Measurements from ENCODE around the gene FAM186B.

Gene FAM186B

GRCh38 chr12:49623142-49623904 lies 17.9 kb upstream of the FAM186B start, which contains the start of gene PRPF40B (continued):
- TF ChIP-seq ZNF704 (tag by site-specific recombination; IDR thresholded peaks at IDR 0.05) (no peak), ZNF639 (tag by site-specific recombination; IDR thresholded peaks at IDR 0.05) (peak; percentile 4; the same call in 1 of the 2 replicates), ZNF76 (tag by site-specific recombination; IDR thresholded peaks at IDR 0.05; ENCODE audit: borderline replicate concordance, low read depth) (peak; percentile 16; the same call in 1 of the 2 replicates), ZNF174 (tag by site-specific recombination; IDR thresholded peaks at IDR 0.05) (no peak), ZNF433 (tag by site-specific recombination; IDR thresholded peaks at IDR 0.05; ENCODE audit: low read depth) (no peak), ZNF274 (IDR thresholded peaks at IDR 0.05; ENCODE audit: low read length) (no peak), ZNF274 (tag by site-specific recombination; IDR thresholded peaks at IDR 0.05; ENCODE audit: borderline replicate concordance) (no peak), ZNF114 (tag by site-specific recombination; IDR thresholded peaks at IDR 0.05) (no peak), ZNF394 (tag by site-specific recombination; IDR thresholded peaks at IDR 0.05; ENCODE audit: borderline replicate concordance) (no peak), ZNF670 (tag by site-specific recombination; IDR thresholded peaks at IDR 0.05; ENCODE audit: low read depth) (no peak), ZNF776 (tag by site-specific recombination; IDR thresholded peaks at IDR 0.05; ENCODE audit: borderline replicate concordance) (no peak), ZNF341 (tag by site-specific recombination; IDR thresholded peaks at IDR 0.05; ENCODE audit: low read depth) (no peak), ZNF449 (tag by site-specific recombination; IDR thresholded peaks at IDR 0.05) (no peak), ZNF292 (tag by site-specific recombination; IDR thresholded peaks at IDR 0.05; ENCODE audit: borderline replicate concordance, low read depth) (no peak), ZBTB44 (tag by site-specific recombination; IDR thresholded peaks at IDR 0.05) (no peak), ZSCAN18 (tag by site-specific recombination; IDR thresholded peaks at IDR 0.05) (no peak), ZBTB20 (tag by site-specific recombination; IDR thresholded peaks at IDR 0.05) (no peak; the same call in 1 of the 2 replicates), ZNF692 (tag by site-specific recombination; IDR thresholded peaks at IDR 0.05) (no peak), ZNF366 (tag by site-specific recombination; conservative IDR thresholded peaks at IDR 0.05) (no peak), INSM2 (tag by site-specific recombination; IDR thresholded peaks at IDR 0.05) (no peak), GFI1B (tag by site-specific recombination; IDR thresholded peaks at IDR 0.05) (no peak), REST (tag by site-specific recombination; IDR thresholded peaks at IDR 0.05) (no peak), ZNF629 (tag by site-specific recombination; IDR thresholded peaks at IDR 0.05) (no peak), SP3 (tag by site-specific recombination; IDR thresholded peaks at IDR 0.05) (peak; percentile 76), MEIS1 (CRISPR knock-in tag; IDR thresholded peaks at IDR 0.05; ENCODE audit: borderline replicate concordance) (no peak)

Measured in HEK293 (cell line).